Measurements from ENCODE around the gene HMGCS2.

Gene HMGCS2

DNA sequence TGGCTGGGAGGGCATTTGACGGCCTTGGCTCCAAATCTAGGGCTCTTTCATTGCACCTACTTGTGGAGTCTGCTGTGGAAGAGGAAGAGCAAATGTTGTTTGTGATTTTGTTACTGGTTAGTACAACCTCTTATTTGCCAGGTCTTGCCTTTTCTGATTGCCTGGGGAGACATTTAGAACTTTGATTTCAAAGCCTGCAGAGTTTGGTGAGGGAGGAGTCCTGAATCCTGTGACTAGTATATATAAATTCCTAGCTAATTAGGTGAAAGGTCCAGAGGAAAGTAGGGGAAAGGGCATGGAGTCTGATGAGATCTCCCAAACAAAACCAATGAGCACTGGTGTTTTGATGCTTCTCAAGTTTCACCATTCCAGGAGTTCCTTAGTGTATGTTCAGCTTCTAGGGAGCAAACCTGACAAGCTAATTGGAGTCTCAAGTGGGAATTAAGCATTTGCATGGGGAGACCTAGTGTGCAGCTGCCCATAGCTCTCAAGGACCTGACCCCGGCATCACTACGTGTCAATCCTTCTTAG, 5.1 kb upstream of the HMGCS2 start:
- Histone ChIP-seq H3K36me3 (ENCODE audit: control insufficient read depth, insufficient read depth, low read length) (no peaks in the 10 kb centered on the region), H3K4me3 (replicated peaks; ENCODE audit: low read depth, low read length) (no peak overlapping the region), H3K27me3 (replicated peaks; ENCODE audit: control insufficient read depth, insufficient read depth, low read length) (no peaks in the 10 kb centered on the region; the same call in none of the 2 replicates)
- TF ChIP-seq, protein P1, sequence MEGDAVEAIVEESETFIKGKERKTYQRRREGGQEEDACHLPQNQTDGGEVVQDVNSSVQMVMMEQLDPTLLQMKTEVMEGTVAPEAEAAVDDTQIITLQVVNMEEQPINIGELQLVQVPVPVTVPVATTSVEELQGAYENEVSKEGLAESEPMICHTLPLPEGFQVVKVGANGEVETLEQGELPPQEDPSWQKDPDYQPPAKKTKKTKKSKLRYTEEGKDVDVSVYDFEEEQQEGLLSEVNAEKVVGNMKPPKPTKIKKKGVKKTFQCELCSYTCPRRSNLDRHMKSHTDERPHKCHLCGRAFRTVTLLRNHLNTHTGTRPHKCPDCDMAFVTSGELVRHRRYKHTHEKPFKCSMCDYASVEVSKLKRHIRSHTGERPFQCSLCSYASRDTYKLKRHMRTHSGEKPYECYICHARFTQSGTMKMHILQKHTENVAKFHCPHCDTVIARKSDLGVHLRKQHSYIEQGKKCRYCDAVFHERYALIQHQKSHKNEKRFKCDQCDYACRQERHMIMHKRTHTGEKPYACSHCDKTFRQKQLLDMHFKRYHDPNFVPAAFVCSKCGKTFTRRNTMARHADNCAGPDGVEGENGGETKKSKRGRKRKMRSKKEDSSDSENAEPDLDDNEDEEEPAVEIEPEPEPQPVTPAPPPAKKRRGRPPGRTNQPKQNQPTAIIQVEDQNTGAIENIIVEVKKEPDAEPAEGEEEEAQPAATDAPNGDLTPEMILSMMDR (IDR thresholded peaks at IDR 0.05; ENCODE audit: insufficient read depth, low read length, poor library complexity, severe bottlenecking), result no peak
- DNase-seq (ENCODE audit: extremely low read depth, insufficient read length), result no peak

GRCh38 chr1:119772298-119772697, 3.6 kb upstream of the HMGCS2 start:
- TF ChIP-seq, protein P1 (IDR thresholded peaks at IDR 0.05; ENCODE audit: insufficient read depth, low read length, poor library complexity, severe bottlenecking), result no peak
- no peak for DNase-seq (ENCODE audit: extremely low read depth, insufficient read length)
- no peaks in the 10 kb centered on the region; the same call in none of the 2 replicates for H3K27me3 ChIP-seq (replicated peaks; ENCODE audit: control insufficient read depth, insufficient read depth, low read length)
- no peaks in the 10 kb centered on the region for H3K36me3 ChIP-seq (ENCODE audit: control insufficient read depth, insufficient read depth, low read length)
- no peak overlapping the region for H3K4me3 ChIP-seq (replicated peaks; ENCODE audit: low read depth, low read length)

GRCh38 chr1:119771770-119772169, 3.1 kb upstream of the HMGCS2 start:
- no peak for DNase-seq (ENCODE audit: extremely low read depth, insufficient read length)
- Histone ChIP-seq H3K36me3 (ENCODE audit: control insufficient read depth, insufficient read depth, low read length) (no peaks in the 10 kb centered on the region), H3K4me3 (replicated peaks; ENCODE audit: low read depth, low read length) (no peak overlapping the region), H3K27me3 (replicated peaks; ENCODE audit: control insufficient read depth, insufficient read depth, low read length) (no peaks in the 10 kb centered on the region; the same call in none of the 2 replicates)
- TF ChIP-seq, protein P1 (IDR thresholded peaks at IDR 0.05; ENCODE audit: insufficient read depth, low read length, poor library complexity, severe bottlenecking), result no peak

DNA sequence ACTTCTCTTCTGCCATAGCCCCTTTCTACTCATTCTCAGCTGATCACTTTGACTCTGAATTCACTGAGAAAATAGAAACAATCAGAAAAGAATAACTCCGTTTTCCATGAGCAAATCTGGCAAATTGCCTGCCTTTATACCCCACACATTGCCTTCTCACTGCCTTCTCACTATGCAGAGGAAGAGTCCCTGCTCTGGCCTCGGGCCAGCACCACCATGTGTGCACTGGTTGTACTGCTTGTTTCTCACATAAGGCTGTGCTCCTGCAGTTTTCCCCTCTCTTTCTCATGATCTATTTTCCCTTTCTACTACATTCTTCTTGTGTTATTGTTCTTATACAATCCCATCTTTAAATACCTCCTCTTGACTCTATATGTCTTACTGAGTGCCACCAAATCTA, 2.3 kb upstream of the HMGCS2 start:
- TF ChIP-seq, protein P1 (IDR thresholded peaks at IDR 0.05; ENCODE audit: insufficient read depth, low read length, poor library complexity, severe bottlenecking), result no peak
- Histone ChIP-seq H3K4me3 (replicated peaks; ENCODE audit: low read depth, low read length) (no peak overlapping the region), H3K36me3 (ENCODE audit: control insufficient read depth, insufficient read depth, low read length) (no peaks in the 10 kb centered on the region), H3K27me3 (replicated peaks; ENCODE audit: control insufficient read depth, insufficient read depth, low read length) (no peaks in the 10 kb centered on the region; the same call in none of the 2 replicates)
- no peak for DNase-seq (ENCODE audit: extremely low read depth, insufficient read length)

- no peaks in the 10 kb centered on the region; the same call in 1 of the 2 replicates for H3K27me3 ChIP-seq (replicated peaks; ENCODE audit: control insufficient read depth, insufficient read depth, low read length)
- no peaks in the 10 kb centered on the region for H3K36me3 ChIP-seq (ENCODE audit: control insufficient read depth, insufficient read depth, low read length)
- no peak for DNase-seq (ENCODE audit: extremely low read depth, insufficient read length)
- H3K4me3 ChIP-seq (replicated peaks; ENCODE audit: low read depth, low read length), result no peak overlapping the region
- TF ChIP-seq, protein P1 (IDR thresholded peaks at IDR 0.05; ENCODE audit: insufficient read depth, low read length, poor library complexity, severe bottlenecking), result no peak
Observed at GRCh38 chr1:119767486-119767885, 1.2 kb downstream of the HMGCS2 start.

DNA sequence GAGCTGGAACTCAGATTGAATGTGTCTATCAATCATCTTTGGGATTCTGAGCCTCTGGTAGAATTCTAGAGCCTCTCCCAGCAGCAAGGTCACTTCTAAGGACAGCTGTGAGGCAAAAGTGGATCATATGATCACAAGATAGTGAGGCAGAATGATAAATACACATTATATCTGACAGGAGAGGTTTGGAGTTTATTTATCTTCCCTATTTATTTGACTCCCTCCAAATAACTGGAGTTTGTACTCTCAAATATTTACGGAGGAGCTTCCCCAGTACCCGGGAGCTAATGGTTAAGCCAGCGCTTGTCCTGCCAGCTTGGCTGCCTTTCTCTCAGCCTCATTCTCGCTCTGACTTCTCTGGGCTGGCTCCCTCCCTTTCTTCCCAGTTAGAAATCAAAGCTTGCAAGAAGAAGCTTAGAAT, 2.3 kb downstream of the HMGCS2 start:
- H3K27me3 ChIP-seq (replicated peaks; ENCODE audit: control insufficient read depth, insufficient read depth, low read length), result no peaks in the 10 kb centered on the region; the same call in 1 of the 2 replicates
- H3K36me3 ChIP-seq (ENCODE audit: control insufficient read depth, insufficient read depth, low read length), result no peaks in the 10 kb centered on the region
- H3K4me3 ChIP-seq (replicated peaks; ENCODE audit: low read depth, low read length), result no peak overlapping the region
- TF ChIP-seq, protein P1 (IDR thresholded peaks at IDR 0.05; ENCODE audit: insufficient read depth, low read length, poor library complexity, severe bottlenecking), result no peak
- no peak for DNase-seq (ENCODE audit: extremely low read depth, insufficient read length)

Measured in GM06990 (cell line).